SJSA1 (cell line): Measurements from ENCODE around the gene ATP6V1G1. TPM values are rescaled to one million over a fixed set of nuclear protein-coding genes. Genes with fewer than 3 reads are reported as not detected.
"Not testable (repeated sequence)": the region's sequence is repeated elsewhere in the genome, so short reads cannot be mapped to it uniquely, and the experiment has no call there.

Source experiments
- DNase-seq, 2 experiments: peaks; one replicate each; pipeline ENCODE4 v3.0.0-alpha.2; 2015 to 2020; ENCODE audit warnings: low spot score in 2 of 2, low read depth in 1 of 2
- H3K27ac ChIP-seq: fragments of 250-450 bp; sonication (Bioruptor Pico); 2 replicates; pipeline ENCODE4 v1.5.1; 2020; ENCODE audit warnings: mild to moderate bottlenecking, moderate library complexity
- H3K27me3 ChIP-seq: fragments of 250-450 bp; sonication (Bioruptor Pico); replicated peaks from 2 replicates; pipeline ENCODE4 v1.5.1; 2020; ENCODE audit warnings: mild to moderate bottlenecking, moderate library complexity
- H3K36me3 ChIP-seq: fragments of 250-450 bp; sonication (Bioruptor Pico); 2 replicates; pipeline ENCODE4 v1.5.1; 2020; ENCODE audit warnings: mild to moderate bottlenecking
- H3K4me1 ChIP-seq: fragments of 250-450 bp; sonication (Bioruptor Pico); replicated peaks from 2 replicates; pipeline ENCODE4 v1.6.1; 2021; ENCODE audit warnings: mild to moderate bottlenecking
- H3K4me3 ChIP-seq: fragments of 250-450 bp; sonication (Bioruptor Pico); 2 replicates; pipeline ENCODE4 v1.5.1; 2020; ENCODE audit warnings: mild to moderate bottlenecking
- H3K9me3 ChIP-seq: fragments of 250-450 bp; sonication (Bioruptor Pico); replicated peaks from 2 replicates; pipeline ENCODE4 v1.5.1; 2020; ENCODE audit warnings: mild to moderate bottlenecking
- total RNA-seq: library from RNA; depleted of rRNA; stranded (reverse); fragments of >200 nt; shearing (Covaris generic); gene quantifications from 2 replicates; pipeline ENCODE4 v1.2.3, GENCODE V29; 2014

Gene ATP6V1G1
- total RNA-seq, 1 experiment from 2014 or later, result 212 TPM

DNA sequence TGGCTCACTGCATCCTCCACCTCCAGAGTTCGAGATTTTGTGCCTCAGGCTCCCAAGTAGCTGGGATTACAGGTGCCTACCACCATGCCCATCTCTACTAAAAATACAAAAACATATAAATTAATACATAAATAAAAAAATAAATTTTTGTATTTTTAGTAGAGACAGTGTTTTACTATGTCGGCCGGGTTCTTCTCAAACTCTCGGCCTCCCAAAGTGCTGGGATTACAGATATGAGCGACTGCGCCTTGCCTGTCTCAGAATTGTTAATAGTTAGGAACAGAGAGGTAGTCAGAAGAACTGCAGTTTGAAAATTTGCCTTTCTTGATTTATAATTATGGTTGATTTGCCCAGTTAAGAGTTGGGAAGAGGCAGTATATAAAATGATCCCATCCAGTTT is 2.8 kb downstream of the ATP6V1G1 start:
- H3K27me3 ChIP-seq, result no peaks in the 10 kb centered on the region
- H3K4me1 ChIP-seq, result peaks cover 21% of the 10 kb centered on the region
- DNase-seq, result no peak
- peaks cover 39% of the 10 kb centered on the region for H3K36me3 ChIP-seq
- no peaks in the 10 kb centered on the region for H3K9me3 ChIP-seq
- no peak overlapping the region for H3K27ac ChIP-seq
- no peak overlapping the region for H3K4me3 ChIP-seq

- H3K4me3 ChIP-seq, result no peak overlapping the region
- H3K4me1 ChIP-seq, result peaks cover 21% of the 10 kb centered on the region
- DNase-seq, result no peak
- H3K27me3 ChIP-seq, result no peaks in the 10 kb centered on the region
- peaks cover 46% of the 10 kb centered on the region for H3K36me3 ChIP-seq
- H3K27ac ChIP-seq, result no peak overlapping the region
- H3K9me3 ChIP-seq, result no peaks in the 10 kb centered on the region
Observed at GRCh38 chr9:114591291-114591787, 3.8 kb downstream of the ATP6V1G1 start.

- Histone ChIP-seq H3K36me3 (peaks cover 50% of the 10 kb centered on the region), H3K9me3 (no peaks in the 10 kb centered on the region), H3K4me1 (peaks cover 19% of the 10 kb centered on the region), H3K27me3 (no peaks in the 10 kb centered on the region), H3K4me3 (no peak overlapping the region), H3K27ac (no peak overlapping the region)
- no peak for DNase-seq
Observed at GRCh38 chr9:114591849-114592248, 4.3 kb downstream of the ATP6V1G1 start.

DNA sequence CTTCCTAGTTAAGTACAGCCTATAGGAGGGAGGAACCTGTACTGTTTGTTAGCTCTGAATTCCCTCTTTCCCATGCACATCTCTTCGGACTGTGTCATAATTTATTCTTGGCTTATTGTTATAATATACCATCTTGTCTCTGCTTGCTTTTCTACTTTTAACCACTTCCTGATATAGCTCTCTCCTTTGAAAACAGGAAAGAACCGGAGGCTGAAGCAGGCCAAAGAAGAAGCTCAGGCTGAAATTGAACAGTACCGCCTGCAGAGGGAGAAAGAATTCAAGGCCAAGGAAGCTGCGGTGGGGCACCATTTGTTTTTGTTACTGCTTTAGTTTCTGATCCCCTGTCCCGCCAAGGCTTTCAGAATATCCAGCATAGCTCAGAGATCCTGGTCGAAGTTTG is 4.8 kb downstream of the ATP6V1G1 start:
- no peak overlapping the region for H3K4me3 ChIP-seq
- H3K36me3 ChIP-seq, result peaks cover 53% of the 10 kb centered on the region
- H3K9me3 ChIP-seq, result no peaks in the 10 kb centered on the region
- no peak for DNase-seq
- no peaks in the 10 kb centered on the region for H3K27me3 ChIP-seq
- no peak overlapping the region for H3K27ac ChIP-seq
- peaks cover 15% of the 10 kb centered on the region for H3K4me1 ChIP-seq

DNA sequence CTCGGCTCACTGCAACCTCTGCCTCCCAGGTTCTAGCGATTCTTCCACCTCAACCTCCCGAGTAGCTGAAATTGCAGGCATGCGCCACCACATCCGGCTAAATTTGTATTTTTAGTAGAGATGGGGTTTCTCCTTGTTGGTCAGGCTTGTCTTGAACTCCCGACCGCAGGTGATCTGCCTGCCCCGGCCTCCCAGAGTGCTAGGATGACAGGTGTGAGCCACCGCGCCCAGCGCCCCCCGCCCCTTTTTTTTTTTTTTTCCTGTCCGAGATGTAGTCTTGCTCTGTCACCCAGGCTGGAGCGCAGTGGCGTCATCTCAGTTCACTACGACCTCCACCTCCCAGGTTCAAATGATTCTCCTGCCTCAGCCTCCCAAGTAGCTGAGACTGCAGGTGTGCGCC is 6.6 kb downstream of the ATP6V1G1 start:
- no peak for DNase-seq
- no peaks in the 10 kb centered on the region for H3K27me3 ChIP-seq
- H3K36me3 ChIP-seq, result peaks cover 59% of the 10 kb centered on the region
- peaks cover 5% of the 10 kb centered on the region for H3K4me1 ChIP-seq
- no peak overlapping the region for H3K4me3 ChIP-seq
- no peak overlapping the region for H3K27ac ChIP-seq
- H3K9me3 ChIP-seq, result no peaks in the 10 kb centered on the region

GRCh38 chr9:114600502-114601248 is 13.1 kb downstream of the ATP6V1G1 start:
- peaks cover 46% of the 10 kb centered on the region for H3K36me3 ChIP-seq
- H3K27me3 ChIP-seq, H3K9me3 ChIP-seq, H3K4me1 ChIP-seq, DNase-seq, H3K27ac ChIP-seq, H3K4me3 ChIP-seq: not testable (repeated sequence)

DNA sequence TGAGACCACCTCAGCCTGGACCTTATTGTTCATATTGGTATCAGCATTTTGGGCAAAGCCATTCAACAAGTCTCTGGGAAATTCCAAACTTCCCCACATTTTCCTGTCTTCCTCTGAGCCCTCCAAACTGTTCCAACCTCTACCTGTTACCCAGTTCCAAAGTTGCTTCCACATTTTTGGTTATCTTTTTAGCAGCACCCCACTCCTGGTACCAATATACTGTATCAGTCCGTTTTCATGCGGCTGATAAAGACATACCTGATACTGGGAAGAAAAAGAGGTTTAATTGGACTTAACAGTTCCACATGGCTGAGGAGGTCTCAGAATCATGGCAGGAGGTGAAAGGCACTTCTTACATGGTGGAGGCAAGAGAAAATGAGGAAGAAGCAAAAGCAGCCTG is 14.2 kb downstream of the ATP6V1G1 start:
- H3K27me3 ChIP-seq, H3K4me1 ChIP-seq, DNase-seq, H3K9me3 ChIP-seq, H3K27ac ChIP-seq, H3K4me3 ChIP-seq: not testable (repeated sequence)
- H3K36me3 ChIP-seq, result peaks cover 38% of the 10 kb centered on the region

- no peaks in the 10 kb centered on the region; the same call in 1 of the 2 replicates for H3K9me3 ChIP-seq
- H3K4me1 ChIP-seq, result no peaks in the 10 kb centered on the region
- no peak for DNase-seq
Observed at GRCh38 chr9:114602620-114603019, 15.1 kb downstream of the ATP6V1G1 start.

DNA sequence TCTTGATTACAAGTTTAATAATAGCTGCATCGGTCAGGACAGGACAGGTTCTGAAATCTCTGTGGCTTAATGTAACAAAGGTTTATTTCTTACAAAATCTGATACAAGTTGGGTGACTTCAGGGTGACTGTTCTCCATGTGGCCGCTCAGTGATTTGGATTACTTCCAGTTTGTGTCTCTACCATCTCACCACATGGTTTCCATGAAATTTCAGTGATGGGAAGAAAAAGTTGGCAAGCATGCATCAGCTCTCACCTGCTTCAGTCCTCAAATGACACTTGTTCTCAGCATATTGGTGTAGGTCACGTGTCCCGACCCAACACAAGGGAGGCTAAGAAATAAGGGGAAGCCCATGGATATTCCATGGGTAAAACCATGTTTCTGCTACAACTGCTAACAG is 15.7 kb downstream of the ATP6V1G1 start:
- no peaks in the 10 kb centered on the region; the same call in 1 of the 2 replicates for H3K9me3 ChIP-seq
- H3K27ac ChIP-seq, result no peak overlapping the region
- no peak for DNase-seq
- H3K36me3 ChIP-seq, result peaks cover 29% of the 10 kb centered on the region
- H3K4me1 ChIP-seq, result no peaks in the 10 kb centered on the region
- H3K4me3 ChIP-seq, result no peak overlapping the region
- no peaks in the 10 kb centered on the region for H3K27me3 ChIP-seq

More at GRCh38 chr9:114602620-114603019, 15.1 kb downstream of the ATP6V1G1 start:
- no peak overlapping the region for H3K4me3 ChIP-seq
- H3K36me3 ChIP-seq, result peaks cover 33% of the 10 kb centered on the region
- H3K27me3 ChIP-seq, result no peaks in the 10 kb centered on the region
- no peak overlapping the region for H3K27ac ChIP-seq

- H3K36me3 ChIP-seq, result peaks cover 14% of the 10 kb centered on the region
- DNase-seq, result no peak
- H3K4me3 ChIP-seq, result no peak overlapping the region
- no peak overlapping the region for H3K27ac ChIP-seq
- H3K27me3 ChIP-seq, result no peaks in the 10 kb centered on the region
- H3K9me3 ChIP-seq, result no peaks in the 10 kb centered on the region; the same call in 1 of the 2 replicates
- H3K4me1 ChIP-seq, result no peaks in the 10 kb centered on the region
Observed at GRCh38 chr9:114604989-114605388, 17.4 kb downstream of the ATP6V1G1 start.

- no peaks in the 10 kb centered on the region for H3K9me3 ChIP-seq
- peaks cover 6% of the 10 kb centered on the region for H3K4me1 ChIP-seq
- no peak overlapping the region for H3K27ac ChIP-seq
- H3K4me3 ChIP-seq, result no peak overlapping the region
- H3K27me3 ChIP-seq, result no peaks in the 10 kb centered on the region
- no peak for DNase-seq
- peaks cover 3% of the 10 kb centered on the region for H3K36me3 ChIP-seq
Observed at GRCh38 chr9:114606068-114606467, 18.5 kb downstream of the ATP6V1G1 start.

DNA sequence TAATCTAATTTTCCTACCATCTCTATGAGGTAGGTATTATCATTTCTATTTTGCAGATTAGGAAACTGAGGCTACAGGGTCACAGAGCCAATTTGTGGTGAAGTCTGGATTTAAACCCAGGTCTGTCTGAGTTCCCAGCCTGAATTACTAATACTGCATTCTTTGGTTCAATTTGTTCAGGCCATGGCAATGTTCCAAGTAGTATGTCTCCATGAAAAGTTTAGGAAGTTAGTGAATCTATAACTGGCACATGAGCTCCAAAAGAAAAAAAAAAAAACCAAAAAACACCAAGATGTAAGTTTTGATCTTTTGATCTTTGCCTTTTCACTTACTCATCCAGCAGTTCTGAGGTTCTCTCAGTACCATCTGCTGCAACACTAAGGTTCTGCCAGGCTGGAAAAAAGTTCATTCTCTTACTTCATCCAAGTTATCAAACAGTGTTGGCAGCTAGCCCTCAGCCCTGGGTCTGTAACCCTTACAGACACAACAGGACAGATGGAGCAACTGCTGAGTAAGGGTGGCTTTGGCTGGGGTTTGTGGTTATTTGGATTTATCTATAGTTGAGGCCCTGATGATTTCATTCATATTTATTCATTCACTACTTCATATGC is 19.1 kb downstream of the ATP6V1G1 start:
- Histone ChIP-seq H3K27me3 (no peaks in the 10 kb centered on the region), H3K9me3 (no peaks in the 10 kb centered on the region), H3K4me1 (peaks cover 9% of the 10 kb centered on the region), H3K4me3 (no peak overlapping the region), H3K27ac (no peak overlapping the region), H3K36me3 (no peaks in the 10 kb centered on the region)
- no peak for DNase-seq

DNA sequence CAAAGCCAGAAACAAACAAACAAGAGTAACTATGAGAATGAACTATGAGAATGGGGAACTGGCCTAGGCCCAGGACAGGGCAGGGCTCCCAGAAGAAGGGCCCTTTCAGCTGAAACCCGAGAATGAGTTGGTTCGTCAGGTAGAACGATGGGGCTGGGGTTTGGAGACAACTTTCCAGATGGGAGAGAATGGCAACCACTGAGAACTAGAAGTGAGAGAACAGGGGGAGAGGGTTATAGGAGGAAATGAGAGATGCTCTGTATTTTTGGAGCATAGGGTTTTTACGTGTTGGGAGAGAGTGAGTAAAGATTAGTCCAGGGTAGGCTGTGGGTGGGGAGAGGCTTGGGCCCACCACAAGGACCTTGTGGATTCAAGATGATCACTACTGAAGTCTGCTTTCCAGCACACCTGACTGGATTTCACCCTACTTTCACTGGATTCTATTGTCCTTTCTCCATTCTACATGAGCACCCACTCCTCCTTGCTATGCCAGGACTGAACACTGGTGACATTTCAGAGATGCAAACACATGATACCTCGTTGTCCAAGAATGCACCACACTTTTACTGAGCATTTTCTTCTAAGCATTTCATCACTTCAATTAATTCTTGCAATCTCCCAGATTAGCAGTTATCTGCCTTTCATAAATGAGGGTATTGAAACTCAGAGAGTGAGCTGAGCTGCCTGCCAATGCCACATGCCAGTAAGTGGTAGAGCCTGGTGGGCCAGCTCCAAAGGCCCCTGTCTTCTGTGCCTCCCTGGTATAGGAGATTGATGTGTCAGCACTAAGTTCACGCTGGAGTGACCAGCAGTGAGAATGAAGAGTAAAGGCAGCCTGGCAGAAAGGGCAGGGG is 20.3 kb downstream of the ATP6V1G1 start:
- Histone ChIP-seq H3K36me3 (no peaks in the 10 kb centered on the region), H3K9me3 (no peaks in the 10 kb centered on the region)
- DNase-seq, result no peak

DNA sequence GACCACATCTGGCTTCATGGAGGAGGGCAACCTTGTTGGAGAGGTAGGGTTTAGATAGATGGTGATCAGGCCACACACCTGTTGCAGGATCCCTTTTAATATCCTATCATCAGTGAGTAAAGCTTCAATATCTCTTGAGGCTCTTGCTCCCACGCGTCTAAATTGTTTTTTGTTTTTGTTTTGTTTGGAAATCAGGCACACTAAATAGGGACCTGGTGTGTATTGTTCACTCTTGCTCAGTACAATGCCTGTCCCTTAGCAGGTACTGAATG is 20.9 kb downstream of the ATP6V1G1 start:
- no peak overlapping the region for H3K27ac ChIP-seq
- no peaks in the 10 kb centered on the region for H3K27me3 ChIP-seq
- no peak overlapping the region for H3K4me3 ChIP-seq
- H3K36me3 ChIP-seq, result no peaks in the 10 kb centered on the region
- peaks cover 18% of the 10 kb centered on the region for H3K4me1 ChIP-seq
- H3K9me3 ChIP-seq, result no peaks in the 10 kb centered on the region
- DNase-seq, result no peak

More for the DNA sequence above, 20.3 kb downstream of the ATP6V1G1 start:
- no peak overlapping the region for H3K27ac ChIP-seq
- H3K4me3 ChIP-seq, result no peak overlapping the region
- H3K27me3 ChIP-seq, result no peaks in the 10 kb centered on the region
- peaks cover 18% of the 10 kb centered on the region for H3K4me1 ChIP-seq
